Osteoblast (primary cell): ENCODE results near the gene PDE4B. TPM values are rescaled to one million over a fixed set of nuclear protein-coding genes. Genes with fewer than 3 reads are reported as not detected.
A peak's percentile ranks its signal among the peaks of the same experiment; 100 is the strongest.
"Not testable (repeated sequence)": the region's sequence is repeated elsewhere in the genome, so short reads cannot be mapped to it uniquely, and the experiment has no call there.

Experiments
- DNase-seq: peaks from one replicate; pipeline ENCODE4 v3.0.0; 2011; ENCODE audit warnings: low spot score, mixed read lengths; ENCODE audit not compliant: insufficient read length; ENCODE audit errors: missing footprints
- H2AFZ ChIP-seq: 2 replicates; pipeline ENCODE4 v1.6.0; 2011; ENCODE audit warnings: mild to moderate bottlenecking, low read length
- H3K27ac ChIP-seq: 2 replicates; pipeline ENCODE4 v1.5.1; 2011; ENCODE audit warnings: mild to moderate bottlenecking, low read depth, low read length, moderate library complexity
- H3K27me3 ChIP-seq: 2 replicates; pipeline ENCODE4 v1.6.0; 2012; ENCODE audit warnings: mild to moderate bottlenecking, control low read depth, inconsistent platforms, low read length, moderate library complexity; ENCODE audit not compliant: insufficient read depth
- H3K36me3 ChIP-seq: 2 replicates; pipeline ENCODE4 v1.5.1; 2011; ENCODE audit warnings: mild to moderate bottlenecking, low read length, control low read depth, moderate library complexity; ENCODE audit not compliant: insufficient read depth
- H3K4me1 ChIP-seq: 2 replicates; pipeline ENCODE4 v1.5.1; 2011; ENCODE audit warnings: mild to moderate bottlenecking, low read length, control low read depth, moderate library complexity; ENCODE audit not compliant: insufficient read depth
- H3K4me2 ChIP-seq: 2 replicates; pipeline ENCODE4 v1.6.0; 2011; ENCODE audit warnings: mild to moderate bottlenecking, low read length; ENCODE audit not compliant: insufficient read depth
- H3K4me3 ChIP-seq: fragments of 200-600 bp; sonication (generic); 3 replicates; pipeline ENCODE4 v1.5.1; 2012; ENCODE audit warnings: mild to moderate bottlenecking, low read length, inconsistent platforms; ENCODE audit not compliant: insufficient read depth
- H3K79me2 ChIP-seq: 2 replicates; pipeline ENCODE4 v1.6.0; 2012; ENCODE audit warnings: mild to moderate bottlenecking, low read length, control low read depth, inconsistent platforms; ENCODE audit not compliant: insufficient read depth
- H3K9me3 ChIP-seq: 2 replicates; pipeline ENCODE4 v1.5.1; 2011; ENCODE audit warnings: low read depth, low read length, control low read depth
- H4K20me1 ChIP-seq: 2 replicates; pipeline ENCODE4 v1.6.0; 2012; ENCODE audit warnings: mild to moderate bottlenecking, low read length, control low read depth; ENCODE audit not compliant: insufficient read depth
- total RNA-seq: library from RNA; depleted of rRNA; stranded (reverse); fragments of >200 nt; gene quantifications from 2 replicates; pipeline ENCODE4 v1.2.3, GENCODE V29; 2012
- TF ChIP-seq, protein P1 (sequence below): IDR thresholded peaks from 2 replicates; pipeline ENCODE4 v1.5.1; 2011; ENCODE audit warnings: mild to moderate bottlenecking, low read depth, low read length, moderate library complexity; ENCODE audit errors: extremely low read depth

The PDE4B gene
- total RNA-seq, 1 donor, result 21.4 TPM

DNA sequence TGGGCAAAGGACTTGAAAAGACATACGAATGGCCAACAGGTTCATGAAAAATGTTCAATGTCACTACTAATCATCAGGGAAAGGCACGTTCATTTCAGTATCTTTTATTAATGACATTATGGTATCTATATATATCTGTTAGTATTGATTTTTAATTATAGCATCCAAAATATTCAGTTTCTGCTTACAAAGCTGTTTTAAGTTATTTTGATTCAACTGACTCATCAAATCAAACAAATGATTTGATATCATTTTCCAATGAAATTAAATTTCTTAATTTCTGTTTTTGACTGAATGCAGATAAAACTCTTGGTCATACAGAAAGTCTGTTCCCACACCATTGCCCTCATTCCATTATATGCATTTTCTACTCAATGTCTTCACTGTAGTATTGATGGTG lies 315.9 kb downstream of the PDE4B start:
- no peak overlapping the region for H2AFZ ChIP-seq
- DNase-seq, result no peak
- no peaks in the 10 kb centered on the region for H3K4me1 ChIP-seq
- H3K4me2 ChIP-seq, result no peak overlapping the region
- no peaks in the 10 kb centered on the region for H3K36me3 ChIP-seq
- no peak overlapping the region for H3K27ac ChIP-seq
- H3K27me3 ChIP-seq, result no peaks in the 10 kb centered on the region
- no peaks in the 10 kb centered on the region for H3K79me2 ChIP-seq
- H3K9me3 ChIP-seq, result no peaks in the 10 kb centered on the region
- no peaks in the 10 kb centered on the region for H4K20me1 ChIP-seq
- TF ChIP-seq, protein P1, sequence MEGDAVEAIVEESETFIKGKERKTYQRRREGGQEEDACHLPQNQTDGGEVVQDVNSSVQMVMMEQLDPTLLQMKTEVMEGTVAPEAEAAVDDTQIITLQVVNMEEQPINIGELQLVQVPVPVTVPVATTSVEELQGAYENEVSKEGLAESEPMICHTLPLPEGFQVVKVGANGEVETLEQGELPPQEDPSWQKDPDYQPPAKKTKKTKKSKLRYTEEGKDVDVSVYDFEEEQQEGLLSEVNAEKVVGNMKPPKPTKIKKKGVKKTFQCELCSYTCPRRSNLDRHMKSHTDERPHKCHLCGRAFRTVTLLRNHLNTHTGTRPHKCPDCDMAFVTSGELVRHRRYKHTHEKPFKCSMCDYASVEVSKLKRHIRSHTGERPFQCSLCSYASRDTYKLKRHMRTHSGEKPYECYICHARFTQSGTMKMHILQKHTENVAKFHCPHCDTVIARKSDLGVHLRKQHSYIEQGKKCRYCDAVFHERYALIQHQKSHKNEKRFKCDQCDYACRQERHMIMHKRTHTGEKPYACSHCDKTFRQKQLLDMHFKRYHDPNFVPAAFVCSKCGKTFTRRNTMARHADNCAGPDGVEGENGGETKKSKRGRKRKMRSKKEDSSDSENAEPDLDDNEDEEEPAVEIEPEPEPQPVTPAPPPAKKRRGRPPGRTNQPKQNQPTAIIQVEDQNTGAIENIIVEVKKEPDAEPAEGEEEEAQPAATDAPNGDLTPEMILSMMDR, result no peak
- no peak overlapping the region for H3K4me3 ChIP-seq

GRCh38 chr1:66112744-66113400 lies 320.2 kb downstream of the PDE4B start:
- Histone ChIP-seq H3K36me3 (no peaks in the 10 kb centered on the region), H3K27ac (no peak overlapping the region), H3K4me2 (no peak overlapping the region), H4K20me1 (no peaks in the 10 kb centered on the region), H3K79me2 (no peaks in the 10 kb centered on the region), H3K4me1 (no peaks in the 10 kb centered on the region), H3K9me3 (no peaks in the 10 kb centered on the region), H2AFZ (no peak overlapping the region), H3K27me3 (no peaks in the 10 kb centered on the region), H3K4me3 (no peak overlapping the region)
- TF ChIP-seq, protein P1, result no peak
- peak; percentile 8 for DNase-seq

DNA sequence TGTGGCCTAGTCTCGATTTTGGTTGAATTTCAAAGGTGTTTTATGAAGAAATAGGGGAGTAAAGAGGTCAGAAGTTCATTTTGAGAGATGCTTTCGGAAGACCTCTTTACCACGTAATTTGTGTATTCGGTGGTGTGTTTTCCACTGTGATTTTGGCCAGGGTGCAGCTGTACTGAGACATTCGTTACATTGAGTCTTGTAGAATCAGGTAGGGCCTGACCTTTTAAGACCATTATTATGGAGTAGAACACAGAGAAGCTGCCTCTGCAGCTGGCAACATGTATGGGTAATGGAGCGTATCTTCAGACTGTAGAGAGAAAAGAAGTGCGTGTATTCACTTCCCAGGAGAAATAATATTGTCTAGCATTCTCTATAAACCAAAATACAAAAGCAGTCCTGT lies 326.5 kb downstream of the PDE4B start:
- TF ChIP-seq, protein P1, result no peak
- H3K4me3 ChIP-seq, result no peak overlapping the region
- H3K27me3 ChIP-seq, result no peaks in the 10 kb centered on the region
- H2AFZ ChIP-seq, result no peak overlapping the region
- H3K36me3 ChIP-seq, result no peaks in the 10 kb centered on the region
- H3K27ac ChIP-seq, result no peak overlapping the region
- no peak overlapping the region for H3K4me2 ChIP-seq
- no peaks in the 10 kb centered on the region for H3K4me1 ChIP-seq
- H3K9me3 ChIP-seq, result no peaks in the 10 kb centered on the region
- no peaks in the 10 kb centered on the region for H4K20me1 ChIP-seq
- no peaks in the 10 kb centered on the region for H3K79me2 ChIP-seq
- DNase-seq, result no peak

- no peak overlapping the region for H2AFZ ChIP-seq
- H3K9me3 ChIP-seq, result no peaks in the 10 kb centered on the region
- H3K4me2 ChIP-seq, result no peak overlapping the region
- no peak overlapping the region for H3K4me3 ChIP-seq
- no peaks in the 10 kb centered on the region for H3K27me3 ChIP-seq
- H3K79me2 ChIP-seq, result no peaks in the 10 kb centered on the region
- no peaks in the 10 kb centered on the region for H3K4me1 ChIP-seq
- H3K27ac ChIP-seq, result no peak overlapping the region
- no peaks in the 10 kb centered on the region for H3K36me3 ChIP-seq
- DNase-seq, result no peak
- H4K20me1 ChIP-seq, result no peaks in the 10 kb centered on the region
- TF ChIP-seq, protein P1, result no peak
Measured at GRCh38 chr1:66124670-66125069, 332.0 kb downstream of the PDE4B start.

DNA sequence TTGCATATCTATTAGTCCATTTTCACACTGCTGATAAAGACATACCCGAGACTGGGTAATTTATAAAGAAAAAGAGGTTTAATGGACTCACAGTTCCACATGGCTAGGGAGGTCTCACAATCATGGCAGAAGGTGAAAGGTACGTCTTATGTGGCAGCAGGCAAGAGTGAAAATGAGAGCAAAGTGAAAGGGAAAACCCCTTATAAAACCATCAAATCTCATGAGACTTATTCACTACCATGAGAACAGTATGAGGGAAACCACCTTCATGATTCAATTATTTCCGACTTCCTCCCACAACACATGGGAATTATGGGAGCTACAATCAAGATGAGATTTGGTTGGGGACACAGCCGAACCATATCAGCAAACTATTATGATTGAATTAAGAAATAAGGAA lies 335.9 kb downstream of the PDE4B start:
- not testable (repeated sequence) for DNase-seq, H4K20me1 ChIP-seq, H3K4me2 ChIP-seq, H3K79me2 ChIP-seq, H3K36me3 ChIP-seq, H2AFZ ChIP-seq, H3K9me3 ChIP-seq, H3K27ac ChIP-seq, H3K4me1 ChIP-seq, H3K4me3 ChIP-seq, H3K27me3 ChIP-seq
